ENCODE results near the gene PDCL2.

The PDCL2 gene

GRCh38 chr4:55545151-55545550, 46.9 kb downstream of the PDCL2 start:
- H3K27me3 ChIP-seq (replicated peaks; ENCODE audit: insufficient read depth, low read length): no peaks in the 10 kb centered on the region
- H3K4me1 ChIP-seq (ENCODE audit: low read length): peaks cover 9% of the 10 kb centered on the region
- H3K36me3 ChIP-seq (replicated peaks; ENCODE audit: insufficient read depth, low read length): no peaks in the 10 kb centered on the region
- peak overlapping the region; percentile 36 for H2AFZ ChIP-seq (ENCODE audit: low read length)
- peaks cover 47% of the 10 kb centered on the region for H3K79me2 ChIP-seq (ENCODE audit: low read length)
- H3K4me3 ChIP-seq (ENCODE audit: low read length): peak overlapping the region; percentile 74
- no peaks in the 10 kb centered on the region for H4K20me1 ChIP-seq (ENCODE audit: insufficient read depth, low read length)
- H3K9ac ChIP-seq (ENCODE audit: low read length): peak overlapping the region; percentile 69; the same call in 1 of the 2 replicates
- no peaks in the 10 kb centered on the region for H3K9me3 ChIP-seq (replicated peaks; ENCODE audit: insufficient read depth, low read length)
- no peaks in the 10 kb centered on the region for H3K9me2 ChIP-seq (replicated peaks; ENCODE audit: insufficient read depth, low read length)
- H3F3A ChIP-seq (ENCODE audit: insufficient read depth, low read length): peaks cover 23% of the 10 kb centered on the region
- H3K27ac ChIP-seq (ENCODE audit: low read length): peak overlapping the region; percentile 86; the same call in 1 of the 2 replicates
- DNase-seq: no peak
- no peak for TF ChIP-seq EZH2 (optimal IDR thresholded peaks at IDR 0.05; ENCODE audit: low read depth, low read length)
- peak overlapping the region; percentile 70 for H3K4me2 ChIP-seq (ENCODE audit: low read depth, low read length)

GRCh38 chr4:55543858-55544257, 48.2 kb downstream of the PDCL2 start:
- Histone ChIP-seq H3F3A (ENCODE audit: insufficient read depth, low read length) (peaks cover 23% of the 10 kb centered on the region), H3K4me2 (ENCODE audit: low read depth, low read length) (no peak overlapping the region), H3K4me1 (ENCODE audit: low read length) (peaks cover 9% of the 10 kb centered on the region), H3K4me3 (ENCODE audit: low read length) (no peak overlapping the region), H3K9me2 (replicated peaks; ENCODE audit: insufficient read depth, low read length) (no peaks in the 10 kb centered on the region), H3K36me3 (replicated peaks; ENCODE audit: insufficient read depth, low read length) (no peaks in the 10 kb centered on the region), H3K79me2 (ENCODE audit: low read length) (peaks cover 49% of the 10 kb centered on the region), H2AFZ (ENCODE audit: low read length) (no peak overlapping the region), H3K27ac (ENCODE audit: low read length) (no peak overlapping the region), H4K20me1 (ENCODE audit: insufficient read depth, low read length) (no peaks in the 10 kb centered on the region), H3K9ac (ENCODE audit: low read length) (no peak overlapping the region), H3K9me3 (replicated peaks; ENCODE audit: insufficient read depth, low read length) (no peaks in the 10 kb centered on the region), H3K27me3 (replicated peaks; ENCODE audit: insufficient read depth, low read length) (no peaks in the 10 kb centered on the region)
- no peak for DNase-seq
- no peak for TF ChIP-seq CTCF (IDR thresholded peaks at IDR 0.05; ENCODE audit: low read length)
- TF ChIP-seq EZH2 (optimal IDR thresholded peaks at IDR 0.05; ENCODE audit: low read depth, low read length): no peak
- TF ChIP-seq EZH2phosphoT487 (IDR thresholded peaks at IDR 0.05; ENCODE audit: low read length): no peak

- Histone ChIP-seq H2AFZ (ENCODE audit: low read length) (no peak overlapping the region), H3K4me2 (ENCODE audit: low read depth, low read length) (no peak overlapping the region), H3K9ac (ENCODE audit: low read length) (no peak overlapping the region), H3K9me3 (replicated peaks; ENCODE audit: insufficient read depth, low read length) (no peaks in the 10 kb centered on the region), H3K36me3 (replicated peaks; ENCODE audit: insufficient read depth, low read length) (no peaks in the 10 kb centered on the region), H3K9me2 (replicated peaks; ENCODE audit: insufficient read depth, low read length) (no peaks in the 10 kb centered on the region), H3K4me1 (ENCODE audit: low read length) (peaks cover 4% of the 10 kb centered on the region; the same call in 1 of the 2 replicates), H3K4me3 (ENCODE audit: low read length) (no peak overlapping the region), H4K20me1 (ENCODE audit: insufficient read depth, low read length) (no peaks in the 10 kb centered on the region), H3K27me3 (replicated peaks; ENCODE audit: insufficient read depth, low read length) (no peaks in the 10 kb centered on the region), H3K79me2 (ENCODE audit: low read length) (peaks cover 69% of the 10 kb centered on the region), H3F3A (ENCODE audit: insufficient read depth, low read length) (peaks cover 1% of the 10 kb centered on the region; the same call in 1 of the 2 replicates), H3K27ac (ENCODE audit: low read length) (no peak overlapping the region)
- TF ChIP-seq EZH2 (optimal IDR thresholded peaks at IDR 0.05; ENCODE audit: low read depth, low read length) (no peak), CTCF (IDR thresholded peaks at IDR 0.05; ENCODE audit: low read length) (no peak), EZH2phosphoT487 (IDR thresholded peaks at IDR 0.05; ENCODE audit: low read length) (no peak)
- DNase-seq: no peak
These were observed 51.8 kb downstream of the PDCL2 start for GRCh38 chr4:55540271-55540670.

GRCh38 chr4:55539658-55540057, 52.4 kb downstream of the PDCL2 start:
- no peak overlapping the region for H3K27ac ChIP-seq (ENCODE audit: low read length)
- H3K4me2 ChIP-seq (ENCODE audit: low read depth, low read length): no peak overlapping the region
- no peak overlapping the region for H3K4me3 ChIP-seq (ENCODE audit: low read length)
- no peaks in the 10 kb centered on the region for H3K9me3 ChIP-seq (replicated peaks; ENCODE audit: insufficient read depth, low read length)
- H3K9ac ChIP-seq (ENCODE audit: low read length): no peak overlapping the region
- H3F3A ChIP-seq (ENCODE audit: insufficient read depth, low read length): no peaks in the 10 kb centered on the region
- no peaks in the 10 kb centered on the region for H4K20me1 ChIP-seq (ENCODE audit: insufficient read depth, low read length)
- peaks cover 66% of the 10 kb centered on the region for H3K79me2 ChIP-seq (ENCODE audit: low read length)
- H3K36me3 ChIP-seq (replicated peaks; ENCODE audit: insufficient read depth, low read length): no peaks in the 10 kb centered on the region
- H2AFZ ChIP-seq (ENCODE audit: low read length): no peak overlapping the region
- TF ChIP-seq CTCF (IDR thresholded peaks at IDR 0.05; ENCODE audit: low read length) (no peak), EZH2 (optimal IDR thresholded peaks at IDR 0.05; ENCODE audit: low read depth, low read length) (no peak), EZH2phosphoT487 (IDR thresholded peaks at IDR 0.05; ENCODE audit: low read length) (no peak)
- H3K4me1 ChIP-seq (ENCODE audit: low read length): peaks cover 3% of the 10 kb centered on the region; the same call in 1 of the 2 replicates
- H3K27me3 ChIP-seq (replicated peaks; ENCODE audit: insufficient read depth, low read length): no peaks in the 10 kb centered on the region
- DNase-seq: no peak
- no peaks in the 10 kb centered on the region for H3K9me2 ChIP-seq (replicated peaks; ENCODE audit: insufficient read depth, low read length)
